D721Med (cell line): ENCODE measurements around the gene EAF1.
"Not testable (repeated sequence)": the region's sequence is repeated elsewhere in the genome, so short reads cannot be mapped to it uniquely, and the experiment has no call there.

ENCODE experiments used
- DNase-seq: peaks from one replicate; pipeline ENCODE4 v3.0.0; 2011; ENCODE audit warnings: low spot score; ENCODE audit not compliant: insufficient read length
- FAIRE-seq: peaks from 2 replicates; lab custom pipeline; 2011; peaks lifted over from hg19 to GRCh38; lab: Jason Lieb, UNC
- CTCF ChIP-seq: IDR thresholded peaks from 2 replicates; pipeline ENCODE4 v1.5.1; 2012; ENCODE audit warnings: mild to moderate bottlenecking, control low read depth; ENCODE audit not compliant: insufficient read depth; ENCODE audit errors: missing control alignments

Gene EAF1

DNA sequence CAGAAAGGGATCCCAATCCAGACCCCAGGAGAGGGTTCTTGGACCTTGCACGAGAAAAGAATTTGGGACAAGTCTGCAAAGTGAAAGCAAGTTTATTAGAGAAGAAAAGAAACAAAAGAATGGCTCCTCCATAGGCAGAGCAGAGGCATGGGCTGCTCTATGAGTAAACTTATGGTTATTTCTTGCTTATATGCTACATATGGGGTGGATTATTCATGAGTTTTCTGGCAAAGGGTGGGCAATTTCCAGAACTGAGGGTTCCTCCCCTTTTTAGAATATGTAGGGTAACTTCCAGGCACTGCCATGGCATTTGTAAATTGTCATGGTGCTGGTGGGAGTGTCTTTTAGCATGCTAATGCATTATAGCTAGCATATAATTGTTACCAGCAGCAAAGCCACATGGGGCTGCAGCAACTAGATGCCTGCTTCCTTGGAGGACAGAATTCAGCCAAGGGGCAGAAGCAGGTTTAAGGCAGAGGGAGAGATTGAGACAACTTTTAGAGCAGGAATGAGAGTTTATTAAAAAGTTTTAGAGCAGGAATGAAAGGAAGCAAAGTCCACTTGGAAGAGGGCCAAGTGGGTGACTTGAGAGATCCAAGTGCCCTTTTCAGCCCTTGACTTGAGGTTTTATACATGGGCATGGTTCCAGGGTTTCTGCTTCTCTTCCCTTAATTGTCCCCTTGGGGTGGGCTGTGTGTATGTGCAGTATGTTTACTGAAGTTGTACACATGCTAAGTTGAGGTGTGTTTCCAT, 41.3 kb upstream of the EAF1 start:
- DNase-seq (no peak), FAIRE-seq (no peak)
- TF ChIP-seq CTCF: no peak

GRCh38 chr3:15386654-15386955, 40.8 kb upstream of the EAF1 start:
- FAIRE-seq, DNase-seq: not testable (repeated sequence)

DNA sequence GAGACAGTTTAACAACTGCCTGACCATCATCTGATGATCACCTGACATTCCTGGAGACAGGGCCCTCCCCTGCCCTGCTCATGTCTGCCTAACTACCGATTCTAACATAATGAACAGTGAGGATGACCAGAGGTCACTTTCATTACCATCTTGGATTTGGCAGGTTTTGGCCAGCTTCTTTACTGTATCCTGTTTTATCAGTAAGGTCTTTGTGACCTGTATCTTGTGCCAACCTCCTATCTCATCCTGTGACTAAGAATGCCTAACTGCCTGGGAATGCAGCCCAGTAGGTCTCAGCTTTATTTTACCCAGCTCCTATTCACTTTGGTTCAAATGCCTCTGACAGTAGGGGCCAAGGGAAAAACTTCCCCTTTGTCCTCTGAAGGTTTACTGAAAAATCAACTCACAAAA, 40.2 kb upstream of the EAF1 start:
- DNase-seq (no peak), FAIRE-seq (no peak)
- TF ChIP-seq CTCF: no peak

DNA sequence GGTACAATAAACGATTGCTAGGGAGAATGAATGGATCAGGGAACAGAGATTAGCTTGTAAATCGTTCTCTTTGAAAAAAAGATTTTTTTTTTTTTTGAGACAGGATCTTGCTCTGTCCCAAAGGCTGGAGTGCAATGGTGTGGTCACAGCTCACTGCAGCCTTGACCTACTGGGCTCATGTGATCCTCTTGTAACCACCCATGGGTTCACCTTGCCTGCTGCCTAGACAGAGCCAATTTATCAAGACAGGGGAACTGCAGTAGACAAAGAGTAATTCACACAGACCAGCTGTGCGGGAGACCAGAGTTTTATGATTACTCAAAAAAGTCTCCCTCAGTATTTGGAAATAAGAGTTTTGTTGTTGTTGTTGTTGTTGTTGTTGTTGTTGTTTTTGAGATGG, 39.7 kb upstream of the EAF1 start:
- no peak for FAIRE-seq
- no peak for DNase-seq
- no peak for TF ChIP-seq CTCF

- DNase-seq, FAIRE-seq: not testable (repeated sequence)
Observed at GRCh38 chr3:15388335-15388734, 39.1 kb upstream of the EAF1 start.

DNA sequence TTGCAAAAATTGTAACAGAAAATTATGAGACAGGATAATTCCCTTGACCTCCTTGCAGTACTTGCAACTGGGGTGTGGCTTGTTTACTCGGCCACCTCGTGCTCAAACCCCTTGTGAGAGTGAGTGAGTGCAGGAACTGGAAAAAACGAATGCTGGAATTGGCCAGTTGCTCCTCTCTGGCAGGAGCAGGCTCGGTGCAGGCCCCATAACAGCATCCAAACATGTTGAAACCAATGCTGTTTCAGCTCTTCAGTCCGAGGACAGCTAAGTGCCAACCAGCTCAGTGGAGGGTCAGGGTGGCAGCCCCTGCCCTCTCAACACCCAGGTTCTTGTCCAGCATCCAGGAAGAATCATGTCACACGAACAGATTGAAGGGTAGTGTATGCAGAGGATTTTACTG, 36.9 kb upstream of the EAF1 start:
- no peak for TF ChIP-seq CTCF
- FAIRE-seq: no peak
- no peak for DNase-seq

DNA sequence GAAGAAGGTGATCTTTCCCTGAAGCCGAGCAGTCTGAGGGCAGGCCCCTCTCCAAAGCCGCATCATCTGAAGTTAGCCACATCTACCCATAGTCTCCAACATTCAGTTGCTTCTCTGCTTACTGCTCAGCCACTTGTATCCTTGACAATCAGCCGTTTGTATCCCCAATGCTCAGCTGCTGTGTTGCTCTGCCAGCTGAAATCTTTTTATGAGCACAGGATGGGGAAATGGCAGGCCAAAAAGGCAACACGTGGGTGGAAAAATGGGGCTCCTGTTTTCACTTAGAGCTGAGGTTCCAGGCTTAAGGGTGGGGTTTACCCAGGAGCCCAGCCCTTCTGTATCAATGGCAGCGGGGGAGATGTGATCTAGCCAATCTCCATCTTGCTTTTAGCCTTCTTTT, 36.4 kb upstream of the EAF1 start:
- no peak for TF ChIP-seq CTCF
- FAIRE-seq (no peak), DNase-seq (no peak)

- not testable (repeated sequence) for DNase-seq, FAIRE-seq
Observed at GRCh38 chr3:15393252-15393651, 34.1 kb upstream of the EAF1 start.

DNA sequence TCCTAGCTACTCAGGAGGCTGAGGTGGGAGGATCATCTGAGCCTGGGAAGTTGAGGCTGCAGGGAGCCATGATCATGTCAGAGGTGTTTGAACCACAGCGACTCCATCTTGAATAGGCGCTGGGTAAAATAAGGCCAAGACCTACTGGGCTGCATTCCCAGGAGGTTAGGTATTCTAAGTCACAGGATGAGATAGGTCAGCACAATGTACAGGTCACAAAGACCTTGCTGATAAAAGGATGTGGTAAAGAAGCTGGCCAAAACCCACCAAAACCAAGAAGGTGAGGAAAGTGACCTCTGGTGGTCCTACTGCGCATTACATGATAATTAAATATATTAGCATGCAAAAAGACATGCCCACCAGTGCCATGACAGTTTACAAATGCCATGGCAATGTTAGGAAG, 28.7 kb upstream of the EAF1 start:
- FAIRE-seq, DNase-seq: not testable (repeated sequence)
- TF ChIP-seq CTCF: peak; percentile 12
